HepG2 (cell line): ENCODE data around the gene FTCD. TPM values are rescaled to one million over a fixed set of nuclear protein-coding genes. Genes with fewer than 3 reads are reported as not detected.
A peak's percentile ranks its signal among the peaks of the same experiment; 100 is the strongest.

Experiments used
- ELF1 ChIP-seq: sonication (generic); formaldehyde crosslinking; IDR thresholded peaks from 2 replicates; pipeline ENCODE4 v1.4.0; 2020; ENCODE audit warnings: missing genetic modification reagents
- GATAD1 ChIP-seq: IDR thresholded peaks from 2 replicates; pipeline ENCODE4 v1.6.1; 2016; ENCODE audit warnings: missing genetic modification reagents, missing compliant biosample characterization
- JUNB ChIP-seq: sonication (generic); formaldehyde crosslinking; IDR thresholded peaks from 2 replicates; pipeline ENCODE4 v1.8.0; 2022; ENCODE audit warnings: missing genetic modification reagents, mild to moderate bottlenecking, borderline replicate concordance
- MAF1 ChIP-seq: sonication (generic); formaldehyde crosslinking; IDR thresholded peaks from 2 replicates; pipeline ENCODE4 v1.5.0; 2020; ENCODE audit warnings: missing genetic modification reagents, borderline replicate concordance
- RXRA ChIP-seq: sonication (generic); formaldehyde crosslinking; IDR thresholded peaks from 2 replicates; pipeline ENCODE4 v1.5.1; 2020; ENCODE audit warnings: missing genetic modification reagents
- SOX5 ChIP-seq: IDR thresholded peaks from 2 replicates; pipeline ENCODE4 v1.6.1; 2016; ENCODE audit warnings: borderline replicate concordance
- ZHX1 ChIP-seq: sonication (generic); formaldehyde crosslinking; IDR thresholded peaks from 2 replicates; pipeline ENCODE4 v1.8.1; 2022; ENCODE audit warnings: low read depth, mild to moderate bottlenecking, missing genetic modification reagents
- ZNF484 ChIP-seq: sonication (generic); formaldehyde crosslinking; IDR thresholded peaks from 2 replicates; pipeline ENCODE4 v1.5.1; 2020; ENCODE audit warnings: mild to moderate bottlenecking, low read depth, missing genetic modification reagents, borderline replicate concordance
- ZNF83 ChIP-seq: sonication (generic); formaldehyde crosslinking; IDR thresholded peaks from 2 replicates; pipeline ENCODE4 v1.4.0; 2020; ENCODE audit warnings: missing genetic modification reagents, mild to moderate bottlenecking, borderline replicate concordance
- ZSCAN20 ChIP-seq: sonication (generic); formaldehyde crosslinking; IDR thresholded peaks from 2 replicates; pipeline ENCODE4 v1.4.0; 2020; ENCODE audit warnings: missing genetic modification reagents, mild to moderate bottlenecking, borderline replicate concordance
- polyA plus RNA-seq, 8 experiments: library from polyadenylated mRNA; depleted of rRNA in 3 of 8; stranded (reverse) in 7 of 8; unstranded in 1 of 8; fragments of >200 nt; fragmentation: Illumina TruSeq in 4 of 8; extraction: Trizol in 4 of 8; gene quantifications; 2 replicates each; pipeline versions ENCODE4 v1.2.1 to v1.2.3, GENCODE V29; 2011 to 2016; ENCODE audit warnings: low read depth in 4 of 8, missing spikeins in 1 of 8, mixed read lengths in 1 of 8; ENCODE audit not compliant: insufficient read depth in 1 of 8
- total RNA-seq, 5 experiments: library from RNA; depleted of rRNA; stranded (reverse); fragments of >200 nt; fragmentation: Illumina TruSeq; extraction: Trizol; gene quantifications; 2 replicates each; pipeline ENCODE4 v1.2.3, GENCODE V29; 2016; ENCODE audit warnings: low read depth in 1 of 5
- TF ChIP-seq, protein P1 (sequence below): sonication (generic); formaldehyde crosslinking; conservative IDR thresholded peaks from 2 replicates; pipeline ENCODE4 v1.4.0; 2020; ENCODE audit warnings: missing genetic modification reagents
- TF ChIP-seq, protein P2 (sequence below): sonication (generic); formaldehyde crosslinking; IDR thresholded peaks from 2 replicates; pipeline ENCODE4 v1.5.1; 2020; ENCODE audit warnings: missing genetic modification reagents, mild to moderate bottlenecking, borderline replicate concordance
- TF ChIP-seq, protein P3 (sequence below): sonication (generic); formaldehyde crosslinking; IDR thresholded peaks from 2 replicates; pipeline ENCODE4 v1.4.0; 2020; ENCODE audit warnings: missing genetic modification reagents, borderline replicate concordance
- TF ChIP-seq, protein P4 (sequence below): sonication (generic); formaldehyde crosslinking; IDR thresholded peaks from 2 replicates; pipeline ENCODE4 v1.4.0; 2020; ENCODE audit warnings: missing genetic modification reagents, borderline replicate concordance

Gene FTCD
- total and polyA plus RNA-seq, 2 of the 13 experiments (the other 11 are each of a cell fraction or from before 2014, with no cell fraction given): 75.7 to 105 TPM

GRCh38 chr21:46153247-46154154 lies 1.9 kb downstream of the FTCD start (continued):
- TF ChIP-seq ZNF83: 0 out of 2 replicates have a peak, but pooled peaks have one; percentile 22
- no peak for TF ChIP-seq ZNF484
- TF ChIP-seq, protein P1, sequence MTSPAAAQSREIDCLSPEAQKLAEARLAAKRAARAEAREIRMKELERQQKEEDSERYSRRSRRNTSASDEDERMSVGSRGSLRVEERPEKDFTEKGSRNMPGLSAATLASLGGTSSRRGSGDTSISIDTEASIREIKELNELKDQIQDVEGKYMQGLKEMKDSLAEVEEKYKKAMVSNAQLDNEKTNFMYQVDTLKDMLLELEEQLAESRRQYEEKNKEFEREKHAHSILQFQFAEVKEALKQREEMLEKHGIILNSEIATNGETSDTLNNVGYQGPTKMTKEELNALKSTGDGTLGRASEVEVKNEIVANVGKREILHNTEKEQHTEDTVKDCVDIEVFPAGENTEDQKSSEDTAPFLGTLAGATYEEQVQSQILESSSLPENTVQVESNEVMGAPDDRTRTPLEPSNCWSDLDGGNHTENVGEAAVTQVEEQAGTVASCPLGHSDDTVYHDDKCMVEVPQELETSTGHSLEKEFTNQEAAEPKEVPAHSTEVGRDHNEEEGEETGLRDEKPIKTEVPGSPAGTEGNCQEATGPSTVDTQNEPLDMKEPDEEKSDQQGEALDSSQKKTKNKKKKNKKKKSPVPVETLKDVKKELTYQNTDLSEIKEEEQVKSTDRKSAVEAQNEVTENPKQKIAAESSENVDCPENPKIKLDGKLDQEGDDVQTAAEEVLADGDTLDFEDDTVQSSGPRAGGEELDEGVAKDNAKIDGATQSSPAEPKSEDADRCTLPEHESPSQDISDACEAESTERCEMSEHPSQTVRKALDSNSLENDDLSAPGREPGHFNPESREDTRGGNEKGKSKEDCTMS (CRISPR knock-in tag): no peak
- TF ChIP-seq ZSCAN20: peak; percentile 27; the same call in 1 of the 2 replicates
- TF ChIP-seq ELF1 (CRISPR knock-in tag): no peak
- peak; percentile 59 for TF ChIP-seq RXRA (CRISPR knock-in tag)
- TF ChIP-seq JUNB: no peak
- TF ChIP-seq, protein P2, sequence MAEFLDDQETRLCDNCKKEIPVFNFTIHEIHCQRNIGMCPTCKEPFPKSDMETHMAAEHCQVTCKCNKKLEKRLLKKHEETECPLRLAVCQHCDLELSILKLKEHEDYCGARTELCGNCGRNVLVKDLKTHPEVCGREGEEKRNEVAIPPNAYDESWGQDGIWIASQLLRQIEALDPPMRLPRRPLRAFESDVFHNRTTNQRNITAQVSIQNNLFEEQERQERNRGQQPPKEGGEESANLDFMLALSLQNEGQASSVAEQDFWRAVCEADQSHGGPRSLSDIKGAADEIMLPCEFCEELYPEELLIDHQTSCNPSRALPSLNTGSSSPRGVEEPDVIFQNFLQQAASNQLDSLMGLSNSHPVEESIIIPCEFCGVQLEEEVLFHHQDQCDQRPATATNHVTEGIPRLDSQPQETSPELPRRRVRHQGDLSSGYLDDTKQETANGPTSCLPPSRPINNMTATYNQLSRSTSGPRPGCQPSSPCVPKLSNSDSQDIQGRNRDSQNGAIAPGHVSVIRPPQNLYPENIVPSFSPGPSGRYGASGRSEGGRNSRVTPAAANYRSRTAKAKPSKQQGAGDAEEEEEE (CRISPR knock-in tag): no peak
- TF ChIP-seq, protein P3, sequence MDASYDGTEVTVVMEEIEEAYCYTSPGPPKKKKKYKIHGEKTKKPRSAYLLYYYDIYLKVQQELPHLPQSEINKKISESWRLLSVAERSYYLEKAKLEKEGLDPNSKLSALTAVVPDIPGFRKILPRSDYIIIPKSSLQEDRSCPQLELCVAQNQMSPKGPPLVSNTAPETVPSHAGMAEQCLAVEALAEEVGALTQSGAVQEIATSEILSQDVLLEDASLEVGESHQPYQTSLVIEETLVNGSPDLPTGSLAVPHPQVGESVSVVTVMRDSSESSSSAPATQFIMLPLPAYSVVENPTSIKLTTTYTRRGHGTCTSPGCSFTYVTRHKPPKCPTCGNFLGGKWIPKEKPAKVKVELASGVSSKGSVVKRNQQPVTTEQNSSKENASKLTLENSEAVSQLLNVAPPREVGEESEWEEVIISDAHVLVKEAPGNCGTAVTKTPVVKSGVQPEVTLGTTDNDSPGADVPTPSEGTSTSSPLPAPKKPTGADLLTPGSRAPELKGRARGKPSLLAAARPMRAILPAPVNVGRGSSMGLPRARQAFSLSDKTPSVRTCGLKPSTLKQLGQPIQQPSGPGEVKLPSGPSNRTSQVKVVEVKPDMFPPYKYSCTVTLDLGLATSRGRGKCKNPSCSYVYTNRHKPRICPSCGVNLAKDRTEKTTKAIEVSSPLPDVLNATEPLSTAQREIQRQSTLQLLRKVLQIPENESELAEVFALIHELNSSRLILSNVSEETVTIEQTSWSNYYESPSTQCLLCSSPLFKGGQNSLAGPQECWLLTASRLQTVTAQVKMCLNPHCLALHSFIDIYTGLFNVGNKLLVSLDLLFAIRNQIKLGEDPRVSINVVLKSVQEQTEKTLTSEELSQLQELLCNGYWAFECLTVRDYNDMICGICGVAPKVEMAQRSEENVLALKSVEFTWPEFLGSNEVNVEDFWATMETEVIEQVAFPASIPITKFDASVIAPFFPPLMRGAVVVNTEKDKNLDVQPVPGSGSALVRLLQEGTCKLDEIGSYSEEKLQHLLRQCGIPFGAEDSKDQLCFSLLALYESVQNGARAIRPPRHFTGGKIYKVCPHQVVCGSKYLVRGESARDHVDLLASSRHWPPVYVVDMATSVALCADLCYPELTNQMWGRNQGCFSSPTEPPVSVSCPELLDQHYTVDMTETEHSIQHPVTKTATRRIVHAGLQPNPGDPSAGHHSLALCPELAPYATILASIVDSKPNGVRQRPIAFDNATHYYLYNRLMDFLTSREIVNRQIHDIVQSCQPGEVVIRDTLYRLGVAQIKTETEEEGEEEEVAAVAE (CRISPR knock-in tag): no peak; the same call in 1 of the 2 replicates
- peak; percentile 7; the same call in 1 of the 2 replicates for TF ChIP-seq SOX5
- TF ChIP-seq MAF1 (CRISPR knock-in tag): 0 out of 2 replicates have a peak, but pooled peaks have one; percentile 56
- 0 out of 2 replicates have a peak, but pooled peaks have one; percentile 17 for TF ChIP-seq GATAD1 (CRISPR knock-in tag)
- TF ChIP-seq, protein P4, sequence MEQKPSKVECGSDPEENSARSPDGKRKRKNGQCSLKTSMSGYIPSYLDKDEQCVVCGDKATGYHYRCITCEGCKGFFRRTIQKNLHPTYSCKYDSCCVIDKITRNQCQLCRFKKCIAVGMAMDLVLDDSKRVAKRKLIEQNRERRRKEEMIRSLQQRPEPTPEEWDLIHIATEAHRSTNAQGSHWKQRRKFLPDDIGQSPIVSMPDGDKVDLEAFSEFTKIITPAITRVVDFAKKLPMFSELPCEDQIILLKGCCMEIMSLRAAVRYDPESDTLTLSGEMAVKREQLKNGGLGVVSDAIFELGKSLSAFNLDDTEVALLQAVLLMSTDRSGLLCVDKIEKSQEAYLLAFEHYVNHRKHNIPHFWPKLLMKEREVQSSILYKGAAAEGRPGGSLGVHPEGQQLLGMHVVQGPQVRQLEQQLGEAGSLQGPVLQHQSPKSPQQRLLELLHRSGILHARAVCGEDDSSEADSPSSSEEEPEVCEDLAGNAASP: no peak
- TF ChIP-seq ZHX1 (CRISPR knock-in tag): peak; percentile 51; the same call in 1 of the 2 replicates
